HG03432 (cell line): Measurements from ENCODE around the gene PPP1CC.
A peak's percentile ranks its signal among the peaks of the same experiment; 100 is the strongest.
"Not testable (repeated sequence)": the region's sequence is repeated elsewhere in the genome, so short reads cannot be mapped to it uniquely, and the experiment has no call there.

Source experiments
- ATAC-seq: cut with Tn5 transposase; IDR thresholded peaks from one replicate; pipeline ENCODE4 v1.9.1; 2021; ENCODE audit warnings: mild to moderate bottlenecking, moderate library complexity; ENCODE audit not compliant: unreplicated experiment

The PPP1CC gene

GRCh38 chr12:110742718-110743570, at the start of gene PPP1CC:
TSS of gene PPP1CC (minus strand) at chr12:110742891. CDS start at chr12:110742707, 184 bp downstream.
- ATAC-seq = peak; percentile 78

DNA sequence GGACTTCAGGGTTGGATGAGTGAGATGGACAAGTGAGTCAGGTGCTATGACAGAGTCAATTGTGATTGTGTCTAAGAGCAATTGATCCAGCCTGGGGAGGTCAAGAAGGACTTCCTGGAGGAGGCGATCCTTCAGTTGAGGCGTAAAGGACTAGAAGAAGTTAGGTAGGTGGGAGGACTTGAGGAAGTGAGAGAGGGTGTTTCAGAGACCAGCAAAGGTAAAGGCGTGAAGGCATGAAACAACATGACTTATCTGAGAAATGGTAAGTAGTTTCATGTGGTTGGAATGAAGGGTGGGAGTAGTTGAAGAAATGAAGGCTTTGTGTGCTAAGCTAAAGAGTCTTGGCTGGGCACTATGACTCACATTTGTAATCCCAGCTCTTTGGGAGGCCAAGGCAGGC, 48.9 kb upstream of the PPP1CC start:
- ATAC-seq = no peak

DNA sequence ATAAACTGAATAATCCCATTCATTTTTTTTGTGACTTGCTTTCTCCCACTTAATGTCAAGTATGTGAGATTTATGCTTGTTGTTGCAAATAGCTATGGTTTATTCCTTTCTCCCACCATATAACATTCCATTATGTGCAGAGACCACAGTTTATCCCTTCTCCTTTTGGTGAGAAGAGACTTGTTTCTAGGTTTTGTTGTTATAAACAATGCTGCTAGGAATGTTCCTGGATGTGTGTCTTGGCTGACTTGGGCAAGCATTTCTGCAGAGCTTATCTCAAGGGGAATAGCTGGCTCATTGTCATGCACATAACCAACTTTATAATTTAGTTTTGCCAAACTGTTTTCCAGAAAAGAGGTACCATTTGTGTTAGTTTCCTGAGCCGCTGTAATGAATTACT, 47.6 kb upstream of the PPP1CC start:
- no peak for ATAC-seq

DNA sequence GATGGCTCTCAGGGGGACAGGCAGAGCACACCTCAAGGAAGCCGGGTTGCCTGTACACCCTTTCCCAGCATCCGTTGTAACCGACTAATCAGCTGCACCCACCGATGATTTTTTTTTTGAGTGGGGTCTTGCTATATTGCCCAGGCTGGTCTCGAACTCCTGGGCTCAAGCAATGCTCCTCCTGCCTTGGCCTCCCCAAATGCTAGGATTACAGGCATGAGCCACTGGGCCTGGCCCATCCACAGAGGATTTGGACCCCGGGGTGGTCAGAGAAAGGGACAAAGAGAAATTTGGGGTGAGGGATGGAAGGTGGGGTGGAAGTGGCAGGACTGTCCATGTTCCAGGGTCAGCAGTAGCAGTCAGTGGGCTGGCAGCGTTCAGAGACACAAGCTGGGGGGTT, 43.3 kb upstream of the PPP1CC start:
- ATAC-seq = no peak

- no peak for ATAC-seq
Observed at GRCh38 chr12:110785240-110785639, 42.5 kb upstream of the PPP1CC start.

- ATAC-seq = no peak
Observed at GRCh38 chr12:110782922-110783321, 40.2 kb upstream of the PPP1CC start.

DNA sequence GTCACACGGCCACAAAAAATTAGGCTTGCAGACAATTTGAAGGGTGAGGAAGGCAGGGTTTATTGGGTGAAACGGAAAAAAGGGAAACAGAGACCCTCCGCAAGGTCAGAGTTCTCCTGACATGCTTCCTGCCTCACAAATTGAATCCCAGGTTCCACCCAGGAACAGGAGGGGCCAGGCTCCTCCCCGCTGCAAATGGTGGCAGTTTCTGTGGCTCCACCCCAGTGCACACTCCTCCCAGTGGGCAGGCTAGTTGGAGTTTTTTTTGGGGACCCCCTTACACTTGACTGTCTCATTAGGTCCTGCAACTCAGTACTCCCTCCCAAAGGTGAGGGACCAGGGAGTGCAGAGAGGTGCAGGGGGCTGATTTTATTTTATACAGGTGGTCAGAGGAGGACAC, 39.4 kb upstream of the PPP1CC start:
- ATAC-seq = no peak

GRCh38 chr12:110780448-110780847, 37.8 kb upstream of the PPP1CC start:
- no peak for ATAC-seq

DNA sequence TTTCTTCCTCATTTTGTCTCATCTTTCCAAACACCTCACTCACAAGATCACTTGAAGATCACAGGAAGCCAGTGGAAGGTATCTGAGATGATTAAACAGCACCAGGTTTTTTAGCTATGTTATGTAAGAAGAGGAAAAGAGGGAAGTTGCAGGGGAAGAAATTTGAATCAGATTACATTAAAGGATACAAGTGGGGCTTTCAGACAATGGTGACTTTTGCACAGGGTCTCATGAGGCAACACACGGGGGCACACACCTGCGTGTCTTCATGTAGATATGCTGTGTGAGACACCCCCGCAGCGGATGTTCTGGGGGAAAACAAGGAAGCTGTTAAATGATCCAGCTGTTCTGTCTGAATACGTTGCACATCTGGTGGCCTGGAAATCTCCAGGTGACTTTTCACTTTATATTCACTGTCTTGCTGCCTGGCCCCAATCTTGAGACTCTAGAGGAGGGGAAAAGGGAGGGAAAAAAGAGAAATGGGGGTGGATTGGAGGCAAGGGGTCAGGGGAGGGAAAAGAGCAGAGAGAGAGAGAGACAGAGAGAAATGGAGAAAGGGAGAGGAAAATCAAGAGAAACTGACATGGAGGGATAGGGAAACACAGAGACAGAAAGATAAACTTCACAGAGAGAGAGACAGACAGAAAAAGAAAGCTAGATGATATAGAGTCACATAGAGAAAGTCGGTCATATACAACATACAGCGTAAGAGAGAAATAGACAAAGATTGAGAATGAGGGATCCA, 36.3 kb upstream of the PPP1CC start:
- ATAC-seq = no peak

GRCh38 chr12:110776410-110776809, 33.7 kb upstream of the PPP1CC start:
- peak; percentile 93 for ATAC-seq

DNA sequence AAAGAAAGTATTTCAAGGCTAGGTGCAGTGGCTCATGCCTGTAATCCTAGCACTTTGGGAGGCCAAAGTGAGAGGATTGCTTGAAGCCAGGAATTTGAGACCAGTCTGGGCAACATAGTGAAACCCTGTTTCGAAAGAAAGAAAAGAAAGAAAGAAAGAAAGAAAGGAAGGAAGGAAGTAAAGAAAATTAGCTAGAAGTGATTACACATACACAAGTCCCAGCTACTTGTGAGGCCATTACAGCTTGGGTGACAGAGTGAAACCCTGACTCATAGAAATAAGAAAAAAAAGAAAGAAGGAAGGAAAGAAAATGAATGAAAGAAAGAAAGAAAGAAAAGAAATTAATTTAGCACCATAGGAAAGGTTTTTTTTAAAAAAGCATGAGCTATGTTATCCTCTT, 33.3 kb upstream of the PPP1CC start:
- ATAC-seq = no peak

DNA sequence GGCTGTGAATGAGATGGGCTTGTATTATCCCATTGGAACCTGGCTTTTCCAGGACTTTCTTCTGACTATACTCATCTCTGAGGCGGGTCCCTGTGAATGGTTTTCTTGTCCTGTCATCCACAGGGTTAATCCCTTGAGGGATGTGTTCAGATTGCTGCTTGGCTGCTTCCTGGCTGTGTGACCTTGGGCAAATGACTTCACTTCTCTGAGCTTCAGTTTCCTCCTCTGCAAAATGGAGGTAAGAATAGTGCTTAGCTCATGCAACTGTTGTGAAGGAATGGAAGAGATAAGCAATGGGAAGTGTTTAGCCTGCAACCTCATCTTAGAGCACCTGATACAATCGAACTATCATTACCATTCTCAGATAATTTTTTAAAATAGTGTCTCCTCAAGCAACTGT, 32.1 kb upstream of the PPP1CC start:
- ATAC-seq = no peak

DNA sequence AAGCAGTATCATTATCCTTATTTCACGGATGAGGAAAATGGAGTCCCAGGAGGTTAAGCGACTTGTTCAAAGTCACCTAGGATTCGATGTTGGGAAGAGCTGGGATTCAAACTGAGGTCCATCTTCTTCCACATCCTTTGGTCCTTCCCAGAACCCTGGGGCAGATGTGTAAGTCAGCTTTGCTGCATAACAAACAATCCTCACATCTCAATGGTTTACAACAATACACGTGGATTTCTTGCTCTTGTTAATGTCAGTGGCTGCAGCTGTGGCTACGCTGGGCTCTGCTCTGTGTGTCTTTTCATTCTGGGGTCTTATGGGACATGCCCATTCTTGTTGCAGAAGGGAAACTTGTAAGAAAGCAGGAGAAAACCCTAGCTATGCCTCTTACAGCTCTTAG, 26.3 kb upstream of the PPP1CC start:
- ATAC-seq = no peak

- no peak for ATAC-seq
Observed at GRCh38 chr12:110767863-110768262, 25.2 kb upstream of the PPP1CC start.

DNA sequence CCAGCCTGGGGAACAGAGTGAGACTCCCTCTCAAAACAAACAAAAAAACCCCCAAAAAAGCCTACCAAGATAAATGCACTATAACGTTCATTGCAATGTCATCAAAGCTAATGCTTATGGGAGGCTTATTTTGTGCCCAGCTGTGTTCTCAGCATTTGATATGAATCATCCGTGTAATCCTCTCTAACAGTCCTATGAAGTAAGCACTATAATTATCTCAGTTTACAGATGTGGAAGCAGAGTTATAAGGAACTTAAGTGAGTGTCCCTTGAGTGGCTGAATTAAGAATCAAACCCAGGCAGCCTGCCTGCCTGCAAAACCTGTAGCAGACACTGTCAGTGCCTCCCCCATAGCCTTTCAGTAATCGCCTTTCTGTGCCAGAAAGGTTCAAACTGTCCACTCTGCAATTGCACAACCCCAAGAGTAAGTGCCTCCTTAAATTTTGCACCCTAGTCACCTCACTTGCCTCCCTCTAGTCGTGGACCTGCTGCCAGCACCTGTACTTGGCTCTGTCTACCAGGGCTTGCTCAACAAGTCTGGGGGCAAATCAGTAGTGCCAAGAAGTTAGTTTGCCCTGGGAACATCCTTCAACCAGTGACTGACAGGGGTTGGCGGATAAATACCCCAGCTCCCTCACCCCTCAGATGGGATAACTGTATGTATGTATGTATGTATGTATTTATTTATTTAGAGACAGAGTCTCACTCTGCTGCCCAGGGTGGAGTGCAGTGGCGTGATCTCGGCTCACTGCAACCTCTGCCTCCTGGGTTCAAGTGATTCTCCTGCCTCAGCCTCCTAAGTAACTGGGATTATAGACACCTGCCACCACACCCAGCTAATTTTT, 23.8 kb upstream of the PPP1CC start:
- no peak for ATAC-seq

DNA sequence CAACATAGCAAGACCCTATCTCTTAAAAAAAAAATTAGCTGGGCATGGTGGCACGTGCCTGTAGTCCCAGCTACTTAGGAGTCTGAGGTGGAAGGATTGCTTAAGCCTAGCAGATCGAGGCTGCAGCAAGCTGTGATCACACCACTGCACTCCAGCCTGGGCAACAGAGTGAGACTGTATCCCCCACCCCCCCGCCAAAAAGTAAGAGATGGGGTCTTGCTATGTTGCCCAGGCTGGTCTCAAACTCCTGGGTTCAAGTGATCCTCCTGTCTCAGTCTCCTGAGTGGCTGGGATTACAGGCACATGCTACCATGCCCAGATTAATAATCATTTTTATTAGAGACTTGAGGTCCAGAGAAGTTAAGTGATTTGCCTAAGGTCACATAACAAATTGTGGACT, 22.9 kb upstream of the PPP1CC start:
- not testable (repeated sequence) for ATAC-seq

GRCh38 chr12:110765111-110765510, 22.4 kb upstream of the PPP1CC start:
- no peak for ATAC-seq

GRCh38 chr12:110763583-110763982, 20.9 kb upstream of the PPP1CC start:
- no peak for ATAC-seq

GRCh38 chr12:110762891-110763290, 20.2 kb upstream of the PPP1CC start:
- no peak for ATAC-seq

DNA sequence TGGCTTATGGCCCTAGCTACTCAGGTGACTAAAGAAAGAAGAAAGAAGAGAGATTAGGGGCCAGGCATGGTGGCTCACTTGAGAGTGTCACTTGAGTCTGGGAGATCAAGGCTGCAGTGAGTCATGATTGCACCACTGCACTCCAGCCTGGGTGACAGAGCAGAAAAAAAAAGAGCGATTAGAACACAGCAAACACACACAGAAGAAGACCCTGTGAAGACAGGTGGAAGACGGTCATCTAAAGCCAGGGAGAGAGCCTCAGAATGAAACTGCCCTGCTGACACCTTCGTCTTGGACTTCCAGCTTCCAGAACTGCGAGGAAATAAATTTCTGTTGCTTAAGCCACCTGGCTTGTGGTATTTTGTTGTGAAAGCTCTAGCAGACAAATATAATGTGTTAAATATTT, 17.5 kb upstream of the PPP1CC start:
- ATAC-seq = no peak

GRCh38 chr12:110758922-110759321, 16.2 kb upstream of the PPP1CC start:
- ATAC-seq = no peak
